Measurements from ENCODE around the gene GALNT17. TPM values are rescaled to one million over a fixed set of nuclear protein-coding genes. Genes with fewer than 3 reads are reported as not detected.

Gene GALNT17
- polyA plus RNA-seq, 1 experiment: not detected

- H3K9me3 ChIP-seq (ENCODE audit: control insufficient read depth, insufficient read depth, low read length): peaks cover 80% of the 10 kb centered on the region
- POLR2A ChIA-PET: no interaction called here
- no peaks in the 10 kb centered on the region for H3K27me3 ChIP-seq (ENCODE audit: control insufficient read depth, insufficient read depth, low read length)
- no peak for TF ChIP-seq CTCF (IDR thresholded peaks at IDR 0.05; ENCODE audit: low read depth, low read length)
- no peak for DNase-seq (ENCODE audit: low read depth, low spot score)
- no peak overlapping the region for H3K4me3 ChIP-seq (ENCODE audit: low read depth, low read length)
- H3K27ac ChIP-seq (ENCODE audit: low read depth, low read length): no peak overlapping the region
- CTCF ChIA-PET: no interaction called here
Observed at GRCh38 chr7:71384094-71384493, 252.2 kb downstream of the GALNT17 start.

GRCh38 chr7:71385330-71385729, 253.4 kb downstream of the GALNT17 start:
- Histone ChIP-seq H3K4me3 (ENCODE audit: low read depth, low read length) (no peak overlapping the region), H3K27me3 (ENCODE audit: control insufficient read depth, insufficient read depth, low read length) (no peaks in the 10 kb centered on the region), H3K27ac (ENCODE audit: low read depth, low read length) (no peak overlapping the region), H3K9me3 (ENCODE audit: control insufficient read depth, insufficient read depth, low read length) (peaks cover 79% of the 10 kb centered on the region)
- CTCF ChIA-PET: no interaction called here
- DNase-seq (ENCODE audit: low read depth, low spot score): no peak
- POLR2A ChIA-PET: no interaction called here
- no peak for TF ChIP-seq CTCF (IDR thresholded peaks at IDR 0.05; ENCODE audit: low read depth, low read length)

DNA sequence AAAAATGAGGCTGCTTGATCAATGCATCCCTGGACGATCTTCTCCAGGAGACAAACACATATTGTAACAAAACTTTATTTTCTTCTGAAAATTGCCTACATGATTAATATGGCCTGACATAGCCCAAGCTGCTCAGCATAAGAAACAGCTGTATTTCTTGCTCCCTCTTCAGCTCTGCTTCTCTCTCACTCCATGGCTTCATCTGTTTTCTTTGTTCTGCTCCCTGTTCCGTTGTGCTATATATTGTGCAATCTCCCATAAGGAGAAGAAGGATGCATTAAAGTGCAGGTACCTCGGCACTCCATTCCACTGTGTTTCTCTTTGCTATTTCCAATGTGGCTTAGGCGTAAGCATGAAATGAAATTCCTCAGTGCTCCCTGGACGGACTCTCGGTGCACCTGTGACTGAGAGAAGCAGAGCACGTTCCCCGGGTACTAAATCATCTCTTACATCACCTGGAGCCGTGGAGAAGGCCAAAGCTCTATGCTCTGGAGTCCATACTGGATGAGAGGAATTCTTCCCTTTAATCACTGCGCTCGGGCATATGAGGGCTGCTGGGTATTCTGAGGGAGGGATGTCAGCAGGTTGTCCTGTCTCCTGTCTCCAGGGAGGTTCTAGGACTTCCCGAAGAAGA, 254.3 kb downstream of the GALNT17 start:
- H3K27me3 ChIP-seq (ENCODE audit: control insufficient read depth, insufficient read depth, low read length): no peaks in the 10 kb centered on the region
- CTCF ChIA-PET: no interaction called here
- POLR2A ChIA-PET: no interaction called here
- peaks cover 79% of the 10 kb centered on the region for H3K9me3 ChIP-seq (ENCODE audit: control insufficient read depth, insufficient read depth, low read length)
- no peak for DNase-seq (ENCODE audit: low read depth, low spot score)
- H3K27ac ChIP-seq (ENCODE audit: low read depth, low read length): no peak overlapping the region
- no peak overlapping the region for H3K4me3 ChIP-seq (ENCODE audit: low read depth, low read length)
- TF ChIP-seq CTCF (IDR thresholded peaks at IDR 0.05; ENCODE audit: low read depth, low read length): no peak

DNA sequence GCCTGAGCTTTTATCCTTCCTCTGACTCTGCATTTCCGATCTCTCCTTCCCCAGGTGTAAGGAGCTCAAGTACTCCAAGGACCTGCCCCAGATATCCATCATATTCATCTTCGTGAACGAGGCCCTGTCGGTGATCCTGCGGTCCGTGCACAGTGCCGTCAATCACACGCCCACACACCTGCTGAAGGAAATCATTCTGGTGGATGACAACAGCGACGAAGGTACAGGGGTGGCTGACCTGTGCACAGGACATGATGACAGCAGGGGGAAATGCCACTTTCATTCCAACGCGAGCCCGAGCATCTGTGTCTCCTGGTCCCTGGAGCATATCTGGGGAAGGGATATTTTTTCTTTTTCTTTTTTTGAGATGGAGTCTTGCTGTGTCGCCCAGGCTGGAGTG, 256.2 kb downstream of the GALNT17 start:
- CTCF ChIA-PET: no interaction called here
- H3K4me3 ChIP-seq (ENCODE audit: low read depth, low read length): no peak overlapping the region

DNA sequence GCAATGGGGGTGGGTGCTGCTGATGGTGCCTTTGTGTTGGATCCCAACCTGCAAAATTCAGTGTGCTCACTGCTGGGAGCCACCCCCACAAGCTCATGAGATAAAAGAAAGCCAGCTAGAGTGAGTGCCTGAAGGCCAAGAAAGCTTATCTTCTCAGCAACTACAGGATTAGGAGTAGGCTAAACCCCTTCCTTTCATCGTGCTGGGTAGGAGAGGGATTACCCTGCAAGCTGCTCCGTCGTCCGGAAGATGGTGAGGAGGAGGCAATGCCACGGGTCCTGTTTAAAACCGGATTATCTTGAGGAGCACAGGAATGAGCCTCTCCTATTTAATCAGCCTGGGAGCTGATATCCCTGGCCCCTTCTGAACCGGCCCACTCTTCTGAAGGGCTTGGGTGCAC, 258.0 kb downstream of the GALNT17 start:
- H3K9me3 ChIP-seq (ENCODE audit: control insufficient read depth, insufficient read depth, low read length): peaks cover 64% of the 10 kb centered on the region
- no peaks in the 10 kb centered on the region for H3K27me3 ChIP-seq (ENCODE audit: control insufficient read depth, insufficient read depth, low read length)
- no peak for DNase-seq (ENCODE audit: low read depth, low spot score)
- no peak for TF ChIP-seq CTCF (IDR thresholded peaks at IDR 0.05; ENCODE audit: low read depth, low read length)
- ChIA-PET CTCF (no interaction called here), POLR2A (no interaction called here)
- no peak overlapping the region for H3K27ac ChIP-seq (ENCODE audit: low read depth, low read length)
- no peak overlapping the region for H3K4me3 ChIP-seq (ENCODE audit: low read depth, low read length)

More for the DNA sequence above, 256.2 kb downstream of the GALNT17 start:
- no peak for TF ChIP-seq CTCF (IDR thresholded peaks at IDR 0.05; ENCODE audit: low read depth, low read length)
- Histone ChIP-seq H3K9me3 (ENCODE audit: control insufficient read depth, insufficient read depth, low read length) (peaks cover 69% of the 10 kb centered on the region), H3K27ac (ENCODE audit: low read depth, low read length) (no peak overlapping the region), H3K27me3 (ENCODE audit: control insufficient read depth, insufficient read depth, low read length) (no peaks in the 10 kb centered on the region)
- DNase-seq (ENCODE audit: low read depth, low spot score): no peak
- POLR2A ChIA-PET: no interaction called here

Data from AG04450 (cell line).